NCI-H345 treated with DMSO at 0.1 percent for 48 hours (cell line): ENCODE results near the gene AGPAT4.
"Not testable (repeated sequence)": the region's sequence is repeated elsewhere in the genome, so short reads cannot be mapped to it uniquely, and the experiment has no call there.

Experiments
- DNase-seq: peaks from one replicate; lab custom pipeline; 2025; ENCODE audit not compliant: unreplicated experiment; lab: John Stamatoyannopoulos, UW

The AGPAT4 gene

DNA sequence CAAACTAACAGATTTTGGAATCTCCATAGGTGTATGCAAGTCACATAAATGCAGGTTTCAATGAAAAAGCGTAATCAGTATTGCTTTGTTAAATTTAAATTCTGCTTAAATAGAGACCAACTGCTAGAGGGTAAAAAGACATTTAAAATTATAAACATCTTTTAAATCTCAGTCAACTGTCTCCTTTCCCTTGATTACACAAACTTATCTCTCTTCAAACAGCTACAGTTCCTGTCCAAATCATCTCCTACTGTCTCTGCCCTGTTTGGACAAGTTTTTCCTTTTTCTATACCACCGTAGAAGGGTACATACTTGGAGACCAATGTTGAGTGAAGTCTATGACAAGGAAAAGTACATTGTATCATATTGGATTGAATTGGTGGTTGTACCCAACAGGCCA lies 43.5 kb downstream of the AGPAT4 start:
- no peak for DNase-seq

GRCh38 chr6:161228921-161229591 lies 44.8 kb downstream of the AGPAT4 start:
- DNase-seq: no peak

DNA sequence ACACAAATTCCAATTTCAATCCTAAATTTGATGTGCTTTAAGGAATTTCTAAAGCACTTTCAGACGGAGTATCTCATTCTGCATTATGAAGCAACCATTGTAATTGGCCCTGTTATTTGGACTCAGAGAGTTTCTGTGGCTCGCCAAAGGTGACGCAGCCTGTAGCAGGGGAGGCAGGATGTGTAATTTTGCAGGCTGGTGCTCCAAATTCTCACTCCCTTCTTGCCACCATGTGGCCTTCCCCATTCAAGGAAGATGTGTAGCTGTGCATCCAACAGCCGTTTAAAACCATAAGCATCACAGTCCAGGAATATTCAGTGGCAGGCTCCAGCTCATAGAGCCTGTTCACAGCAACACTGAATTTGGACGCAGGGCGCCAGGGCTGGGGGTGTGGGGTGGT lies 45.8 kb downstream of the AGPAT4 start:
- no peak for DNase-seq

DNA sequence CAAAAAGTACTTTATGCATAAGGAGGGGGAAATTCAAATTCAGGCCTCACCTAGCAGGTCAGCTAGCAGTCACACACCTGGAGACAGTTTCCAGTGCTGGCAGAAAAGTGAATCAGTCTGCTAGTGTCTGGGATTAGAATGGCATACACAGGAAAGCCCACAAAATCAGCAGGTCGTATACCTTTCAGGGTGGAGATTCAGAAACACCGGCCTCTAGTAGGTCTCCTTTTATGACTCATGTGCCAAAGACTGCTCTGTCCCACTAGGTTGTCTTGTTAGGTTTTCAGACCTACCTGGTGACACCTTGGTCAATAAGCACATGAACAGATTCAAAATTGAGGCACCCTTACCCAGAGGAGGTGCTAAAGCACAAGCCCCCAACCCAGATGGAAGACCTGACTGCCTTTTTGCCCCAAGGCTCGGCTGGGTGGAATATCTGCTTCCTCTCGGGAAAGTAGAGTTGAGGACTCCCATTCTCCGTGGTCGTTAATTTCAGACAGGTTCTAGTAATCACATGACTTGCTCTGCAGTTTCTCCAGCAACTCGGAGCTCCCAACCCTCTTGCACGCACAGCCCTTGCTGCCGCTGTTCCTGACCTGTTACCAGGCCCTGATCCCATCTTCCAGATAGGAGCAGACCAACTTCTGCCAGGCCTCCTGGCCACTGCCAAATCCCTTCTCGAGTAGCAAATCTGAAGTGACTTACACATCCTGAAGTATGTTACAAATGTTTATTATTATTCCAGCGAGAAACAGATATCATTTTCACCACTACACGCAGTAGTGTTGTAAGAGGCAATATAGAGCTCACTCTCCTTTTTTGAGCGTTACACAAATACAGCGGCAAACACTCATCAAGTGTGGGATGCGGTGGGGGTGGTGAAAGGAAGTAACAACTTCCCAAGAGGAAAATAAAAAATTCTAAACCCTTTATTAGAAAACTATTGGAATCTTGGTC lies 46.6 kb downstream of the AGPAT4 start:
- no peak for DNase-seq

- DNase-seq: no peak
These were observed 47.6 kb downstream of the AGPAT4 start for GRCh38 chr6:161226009-161226964.

- DNase-seq: no peak
These were observed 48.2 kb downstream of the AGPAT4 start for GRCh38 chr6:161225681-161226008.

DNA sequence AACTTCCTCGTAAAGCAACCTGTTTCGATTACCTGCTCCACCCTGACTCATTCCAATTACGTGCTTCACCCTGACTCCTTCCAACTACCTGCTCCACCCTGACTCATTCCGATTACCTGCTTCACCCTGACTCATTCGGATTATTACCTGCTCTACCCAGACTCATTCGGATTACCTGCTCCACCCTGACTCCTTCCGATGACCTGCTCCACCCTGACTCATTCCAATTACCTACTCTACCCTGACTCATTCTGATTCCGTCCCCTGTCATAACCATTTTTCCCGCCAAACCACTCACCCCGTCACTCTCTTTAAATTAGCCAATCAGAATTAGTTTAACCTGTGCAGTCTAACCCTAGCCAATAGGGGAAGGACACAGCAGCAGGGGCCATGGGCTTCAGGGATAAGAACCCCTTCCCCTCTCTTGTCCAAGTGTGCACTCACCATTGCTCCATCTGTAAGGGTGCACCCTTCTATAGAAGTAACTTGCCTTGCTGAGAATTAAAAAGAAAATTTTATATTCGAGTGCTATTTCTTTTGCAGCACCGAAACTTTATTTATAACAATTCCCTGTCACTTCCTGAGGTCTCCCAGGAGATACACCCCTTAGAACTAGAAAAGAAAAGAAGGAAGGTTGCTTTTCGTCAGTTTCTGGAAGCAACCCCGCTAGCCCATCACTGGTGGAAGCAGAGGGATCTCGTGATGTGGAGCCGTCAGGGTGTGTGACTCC lies 48.7 kb downstream of the AGPAT4 start:
- DNase-seq: not testable (repeated sequence)

GRCh38 chr6:161223646-161224045 lies 50.2 kb downstream of the AGPAT4 start:
- DNase-seq: no peak

DNA sequence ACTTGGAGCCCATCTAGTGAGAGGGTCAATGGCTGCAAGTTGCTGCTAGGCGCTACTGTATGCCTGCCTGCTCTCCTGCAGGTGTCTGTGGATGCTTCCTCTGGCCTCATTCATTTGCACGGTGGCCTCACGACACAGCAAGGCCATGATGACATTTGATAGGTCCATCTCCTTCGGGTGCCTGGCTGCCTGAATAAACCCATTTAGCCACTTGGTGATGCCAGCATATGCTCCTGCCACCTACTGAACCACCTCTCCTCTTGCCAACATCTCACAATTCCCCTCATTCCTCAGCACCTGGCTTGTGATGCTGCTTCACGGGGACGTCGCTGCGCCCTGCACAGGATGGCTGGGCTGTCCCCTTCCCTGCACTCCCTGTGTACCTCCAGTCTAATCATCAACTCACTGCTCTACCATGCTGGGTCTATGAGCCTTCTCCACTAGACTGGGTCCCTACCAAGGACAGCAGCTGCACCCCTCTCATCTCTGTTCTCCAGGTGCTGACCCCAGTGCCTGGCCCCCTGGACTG lies 51.1 kb downstream of the AGPAT4 start:
- DNase-seq: no peak

DNA sequence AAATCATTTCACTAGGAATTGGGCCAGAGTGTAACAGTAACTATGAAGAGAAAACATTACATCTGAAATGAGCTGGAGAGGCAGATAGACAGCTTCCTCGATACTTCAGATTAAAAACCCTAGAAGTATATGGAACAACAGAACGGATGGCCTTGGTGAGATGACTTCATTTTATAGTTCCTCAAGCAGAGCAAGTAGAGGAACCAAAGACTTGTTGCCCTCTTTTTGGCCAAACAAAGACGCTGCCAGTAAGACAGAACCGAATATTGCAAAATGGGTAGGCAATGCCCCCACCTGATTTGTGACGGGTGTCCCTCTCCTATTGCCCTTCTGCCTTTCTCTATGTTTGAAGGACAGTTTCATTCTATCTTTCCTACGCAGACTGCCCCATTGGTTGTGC lies 53.5 kb downstream of the AGPAT4 start:
- no peak for DNase-seq

- DNase-seq: no peak
These were observed 54.2 kb downstream of the AGPAT4 start for GRCh38 chr6:161219680-161220079.

DNA sequence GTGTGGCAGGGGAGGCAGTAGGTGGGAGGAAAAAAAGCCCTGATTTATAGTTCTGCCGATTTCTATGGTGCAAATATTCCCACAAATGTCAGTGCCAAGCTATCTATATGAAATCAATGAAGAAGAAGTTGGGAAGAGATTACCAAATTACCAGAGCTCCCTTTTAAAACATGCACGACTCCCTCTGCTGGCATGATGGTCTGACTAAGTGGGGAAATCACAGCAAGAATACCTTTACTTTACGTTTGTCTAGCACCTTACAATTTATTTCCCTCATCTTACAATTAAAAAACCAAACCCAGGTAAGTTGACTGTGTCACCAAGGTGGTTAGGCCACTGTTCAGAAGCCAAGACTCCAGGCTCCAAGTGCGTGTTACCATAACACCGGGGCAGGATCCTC lies 55.6 kb downstream of the AGPAT4 start:
- DNase-seq: no peak

DNA sequence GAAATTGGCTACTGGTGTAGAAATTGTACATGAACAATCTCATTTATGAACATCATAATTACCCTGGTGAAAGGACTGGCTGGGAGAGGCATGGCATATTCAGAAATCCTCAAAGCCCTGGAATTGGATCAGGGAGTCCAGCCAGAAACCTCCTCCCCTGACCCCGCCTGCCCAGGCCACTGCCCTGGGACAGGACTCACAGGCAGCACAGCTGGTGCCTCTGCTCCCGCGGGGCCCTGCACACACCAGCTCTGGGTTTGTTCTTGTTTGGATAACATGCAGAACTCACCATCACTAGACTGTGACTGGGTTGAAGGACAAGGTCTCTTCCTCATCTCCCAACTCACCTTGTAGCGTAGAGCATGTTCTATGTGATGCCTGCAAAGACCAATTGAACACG lies 56.2 kb downstream of the AGPAT4 start:
- DNase-seq: no peak

- DNase-seq: no peak
These were observed 57.1 kb downstream of the AGPAT4 start for GRCh38 chr6:161216616-161217205.

- no peak for DNase-seq
These were observed 57.8 kb downstream of the AGPAT4 start for GRCh38 chr6:161215876-161216615.

DNA sequence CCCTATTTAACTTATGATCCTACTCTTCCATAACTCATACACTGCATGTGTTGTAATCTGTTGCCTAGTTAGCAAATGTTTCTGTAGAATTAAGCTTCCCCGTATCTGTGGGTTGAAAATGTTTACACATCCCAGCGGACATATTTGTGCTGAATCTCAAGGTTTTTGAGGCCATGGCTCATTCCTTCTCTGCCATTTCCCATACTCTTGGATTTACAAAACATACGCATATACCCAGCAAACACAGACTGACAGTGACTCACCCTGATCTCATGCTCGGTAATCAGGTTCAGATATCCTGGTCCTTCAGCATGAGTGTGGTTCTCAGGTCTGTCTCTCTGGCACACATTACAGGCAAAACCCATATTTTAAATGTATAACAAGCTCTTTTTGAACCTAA lies 58.7 kb downstream of the AGPAT4 start:
- no peak for DNase-seq

GRCh38 chr6:161214722-161215121 lies 59.1 kb downstream of the AGPAT4 start:
- DNase-seq: no peak

GRCh38 chr6:161212902-161213301 lies 61.0 kb downstream of the AGPAT4 start:
- DNase-seq: no peak

DNA sequence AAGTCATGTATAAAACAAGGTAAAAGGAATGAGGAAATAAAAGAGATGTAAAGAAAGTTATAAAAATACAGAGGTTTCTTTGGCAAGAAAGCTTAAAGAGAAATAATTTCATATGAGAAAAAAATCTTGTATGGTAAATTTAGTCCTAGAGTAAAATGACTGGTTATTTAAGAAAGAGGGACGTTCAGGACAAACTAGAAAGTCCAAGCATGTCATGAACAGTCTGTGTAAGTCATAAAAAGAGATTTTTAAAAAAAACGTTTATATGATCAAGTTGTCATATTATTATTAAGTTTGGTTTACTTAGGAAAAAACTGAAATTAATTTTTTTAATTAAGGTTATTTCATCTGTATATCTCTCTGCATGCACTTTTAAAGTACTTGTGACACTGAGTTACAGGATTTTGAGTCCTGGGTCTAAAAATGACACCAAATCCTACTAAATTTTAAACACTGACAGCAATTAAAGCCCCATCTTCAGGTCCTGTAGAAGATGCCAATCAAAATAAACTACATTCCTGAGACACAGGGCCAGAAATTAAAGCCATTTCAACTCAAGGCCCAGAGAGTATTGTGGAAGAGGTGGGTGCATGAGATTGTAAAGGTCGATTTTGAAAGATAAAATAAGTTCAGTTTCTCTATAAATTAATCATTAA lies 62.4 kb downstream of the AGPAT4 start:
- DNase-seq: no peak
